ENCODE results near the gene CCL20.

- TF ChIP-seq, protein P1, sequence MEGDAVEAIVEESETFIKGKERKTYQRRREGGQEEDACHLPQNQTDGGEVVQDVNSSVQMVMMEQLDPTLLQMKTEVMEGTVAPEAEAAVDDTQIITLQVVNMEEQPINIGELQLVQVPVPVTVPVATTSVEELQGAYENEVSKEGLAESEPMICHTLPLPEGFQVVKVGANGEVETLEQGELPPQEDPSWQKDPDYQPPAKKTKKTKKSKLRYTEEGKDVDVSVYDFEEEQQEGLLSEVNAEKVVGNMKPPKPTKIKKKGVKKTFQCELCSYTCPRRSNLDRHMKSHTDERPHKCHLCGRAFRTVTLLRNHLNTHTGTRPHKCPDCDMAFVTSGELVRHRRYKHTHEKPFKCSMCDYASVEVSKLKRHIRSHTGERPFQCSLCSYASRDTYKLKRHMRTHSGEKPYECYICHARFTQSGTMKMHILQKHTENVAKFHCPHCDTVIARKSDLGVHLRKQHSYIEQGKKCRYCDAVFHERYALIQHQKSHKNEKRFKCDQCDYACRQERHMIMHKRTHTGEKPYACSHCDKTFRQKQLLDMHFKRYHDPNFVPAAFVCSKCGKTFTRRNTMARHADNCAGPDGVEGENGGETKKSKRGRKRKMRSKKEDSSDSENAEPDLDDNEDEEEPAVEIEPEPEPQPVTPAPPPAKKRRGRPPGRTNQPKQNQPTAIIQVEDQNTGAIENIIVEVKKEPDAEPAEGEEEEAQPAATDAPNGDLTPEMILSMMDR (IDR thresholded peaks at IDR 0.05; ENCODE audit: low read depth, low read length, missing input control), result no peak
- TF ChIP-seq RAD21 (IDR thresholded peaks at IDR 0.05) (no peak), YY1 (IDR thresholded peaks at IDR 0.05) (no peak), SP1 (IDR thresholded peaks at IDR 0.05) (no peak), JUND (IDR thresholded peaks at IDR 0.05) (no peak), ATF3 (IDR thresholded peaks at IDR 0.05) (no peak), TAF1 (conservative IDR thresholded peaks at IDR 0.05) (no peak)
- TF ChIP-seq, protein P2, sequence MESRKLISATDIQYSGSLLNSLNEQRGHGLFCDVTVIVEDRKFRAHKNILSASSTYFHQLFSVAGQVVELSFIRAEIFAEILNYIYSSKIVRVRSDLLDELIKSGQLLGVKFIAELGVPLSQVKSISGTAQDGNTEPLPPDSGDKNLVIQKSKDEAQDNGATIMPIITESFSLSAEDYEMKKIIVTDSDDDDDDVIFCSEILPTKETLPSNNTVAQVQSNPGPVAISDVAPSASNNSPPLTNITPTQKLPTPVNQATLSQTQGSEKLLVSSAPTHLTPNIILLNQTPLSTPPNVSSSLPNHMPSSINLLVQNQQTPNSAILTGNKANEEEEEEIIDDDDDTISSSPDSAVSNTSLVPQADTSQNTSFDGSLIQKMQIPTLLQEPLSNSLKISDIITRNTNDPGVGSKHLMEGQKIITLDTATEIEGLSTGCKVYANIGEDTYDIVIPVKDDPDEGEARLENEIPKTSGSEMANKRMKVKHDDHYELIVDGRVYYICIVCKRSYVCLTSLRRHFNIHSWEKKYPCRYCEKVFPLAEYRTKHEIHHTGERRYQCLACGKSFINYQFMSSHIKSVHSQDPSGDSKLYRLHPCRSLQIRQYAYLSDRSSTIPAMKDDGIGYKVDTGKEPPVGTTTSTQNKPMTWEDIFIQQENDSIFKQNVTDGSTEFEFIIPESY (IDR thresholded peaks at IDR 0.05), result no peak
These were observed 41.8 kb downstream of the CCL20 start for GRCh38 chr2:227855440-227855839.

Measured in liver (tissue), 3 donors.